ENCODE results near the gene RGS14. TPM values are rescaled to one million over a fixed set of nuclear protein-coding genes. Genes with fewer than 3 reads are reported as not detected.

Gene RGS14
- 4.3 to 6.5 TPM (median 5.0 TPM) in 5 replicates for total RNA-seq (2022; extraction: Qiagen RNA extraction; ENCODE audit: low read depth)

GRCh38 chr5:177357459-177358351 lies at the start of gene RGS14:
Gene RGS14 (plus strand): TSS chr5:177357924. CDS start chr5:177358025, 101 bp downstream.

GRCh38 chr5:177311723-177312648 lies 45.7 kb upstream of the RGS14 start, which contains the start of gene MXD3:
Gene MXD3 (minus strand): TSS chr5:177311898. CDS start chr5:177311830, 68 bp downstream.

GRCh38 chr5:177351392-177352329 lies 6.1 kb upstream of the RGS14 start, which contains the start of gene LMAN2:
Gene LMAN2 (minus strand): TSS chr5:177351668. CDS start chr5:177351647, 21 bp downstream.

GRCh38 chr5:177384134-177384533 lies 26.4 kb downstream of the RGS14 start, which contains the start of gene SLC34A1:
Gene SLC34A1 (plus strand): TSS chr5:177384434. CDS start chr5:177385742, 1,308 bp downstream.

GRCh38 chr5:177399997-177400868 lies 42.5 kb downstream of the RGS14 start, which contains the start of gene PFN3:
Gene PFN3 (minus strand): TSS chr5:177400661. CDS start chr5:177400576, 85 bp downstream.

GRCh38 chr5:177409043-177409801 lies 51.5 kb downstream of the RGS14 start, which contains the start of gene F12:
Gene F12 (minus strand): TSS chr5:177409564. CDS start chr5:177409527, 37 bp downstream.

Other genes with a start within 250 kb of the RGS14 start
- 16.9 to 25.2 TPM (median 19.1 TPM) in 5 replicates for gene NSD1, start 224.2 kb upstream of the RGS14 start, total RNA-seq (2022; extraction: Qiagen RNA extraction; ENCODE audit: low read depth)
- 17.8 to 29.4 TPM (median 27.5 TPM) in 5 replicates for gene RAB24, start 54.2 kb upstream of the RGS14 start, total RNA-seq (2022; extraction: Qiagen RNA extraction; ENCODE audit: low read depth)
- 252 to 395 TPM (median 363 TPM) in 5 replicates for gene PRELID1, start 54.1 kb upstream of the RGS14 start, total RNA-seq (2022; extraction: Qiagen RNA extraction; ENCODE audit: low read depth)
- gene MXD3, start 46.0 kb upstream of the RGS14 start, total RNA-seq (2022; extraction: Qiagen RNA extraction; ENCODE audit: low read depth), result 9.4 to 21.9 TPM (median 17.1 TPM) in 5 replicates
- 160 to 242 TPM (median 196 TPM) in 5 replicates for gene LMAN2, start 6.3 kb upstream of the RGS14 start, total RNA-seq (2022; extraction: Qiagen RNA extraction; ENCODE audit: low read depth)
- gene SLC34A1, start 26.5 kb downstream of the RGS14 start, total RNA-seq (2022; extraction: Qiagen RNA extraction; ENCODE audit: low read depth), result not detected in 5 replicates
- not detected in 5 replicates for gene PFN3, start 42.7 kb downstream of the RGS14 start, total RNA-seq (2022; extraction: Qiagen RNA extraction; ENCODE audit: low read depth)
- gene F12, start 51.6 kb downstream of the RGS14 start, total RNA-seq (2022; extraction: Qiagen RNA extraction; ENCODE audit: low read depth), result 11.6 to 25.9 TPM (median 23.8 TPM) in 5 replicates
- gene GRK6, start 68.8 kb downstream of the RGS14 start, total RNA-seq (2022; extraction: Qiagen RNA extraction; ENCODE audit: low read depth), result 19.0 to 28.3 TPM (median 25.2 TPM) in 5 replicates
- gene PRR7, start 88.9 kb downstream of the RGS14 start, total RNA-seq (2022; extraction: Qiagen RNA extraction; ENCODE audit: low read depth), result 12.4 to 41.6 TPM (median 34.4 TPM) in 5 replicates
- 44.4 to 81.4 TPM (median 67.6 TPM) in 5 replicates for gene DBN1, start 115.7 kb downstream of the RGS14 start, total RNA-seq (2022; extraction: Qiagen RNA extraction; ENCODE audit: low read depth)
- 65.0 to 100 TPM (median 76.8 TPM) in 5 replicates for gene PDLIM7, start 139.7 kb downstream of the RGS14 start, total RNA-seq (2022; extraction: Qiagen RNA extraction; ENCODE audit: low read depth)
- 1.6 to 5.5 TPM (median 4.2 TPM) in 5 replicates for gene DOK3, start 151.9 kb downstream of the RGS14 start, total RNA-seq (2022; extraction: Qiagen RNA extraction; ENCODE audit: low read depth)
- gene DDX41, start 159.0 kb downstream of the RGS14 start, total RNA-seq (2022; extraction: Qiagen RNA extraction; ENCODE audit: low read depth), result 89.5 to 135 TPM (median 113 TPM) in 5 replicates
- 16.2 to 38.0 TPM (median 33.9 TPM) in 5 replicates for gene FAM193B, start 196.6 kb downstream of the RGS14 start, total RNA-seq (2022; extraction: Qiagen RNA extraction; ENCODE audit: low read depth)
- gene TMED9, start 234.3 kb downstream of the RGS14 start, total RNA-seq (2022; extraction: Qiagen RNA extraction; ENCODE audit: low read depth), result 267 to 288 TPM (median 273 TPM) in 5 replicates
- gene B4GALT7, start 242.2 kb downstream of the RGS14 start, total RNA-seq (2022; extraction: Qiagen RNA extraction; ENCODE audit: low read depth), result 11.6 to 29.9 TPM (median 27.6 TPM) in 5 replicates